Stimulated activated effector memory CD8-positive, alpha-beta T cell treated with anti-CD3 and anti-CD28 coated beads, Interleukin-12 subunit alpha, Interleukin-12 subunit beta, amount 100 ng/mL, for 72 hours (primary cell): ENCODE measurements around the gene OR4C16.

ENCODE experiments used
- ATAC-seq: fragments of 150-1000 bp; cut with Tn5 transposase; 2 replicates; pipeline ENCODE4 v1.10.0; 2021
- DNase-seq, 2 donors: peaks; one replicate each; pipeline ENCODE4 v3.0.0; 2021 to 2022; ENCODE audit warnings: low spot score in 2 of 2
- H3K27ac Mint-ChIP-seq: one replicate; pipeline ENCODE4 v1.8.0; 2022; ENCODE audit warnings: mild to moderate bottlenecking, mixed read lengths
- H3K36me3 Mint-ChIP-seq: one replicate; pipeline ENCODE4 v1.8.0; 2022; ENCODE audit warnings: mild to moderate bottlenecking, mixed read lengths
- H3K4me1 Mint-ChIP-seq: one replicate; pipeline ENCODE4 v1.8.0; 2022; ENCODE audit warnings: mixed read lengths
- H3K4me3 Mint-ChIP-seq: one replicate; pipeline ENCODE4 v1.8.0; 2022; ENCODE audit warnings: mild to moderate bottlenecking, mixed read lengths
- H3K9me3 Mint-ChIP-seq: one replicate; pipeline ENCODE4 v1.8.0; 2022; ENCODE audit warnings: mixed read lengths

OR4C16 gene, protein sequence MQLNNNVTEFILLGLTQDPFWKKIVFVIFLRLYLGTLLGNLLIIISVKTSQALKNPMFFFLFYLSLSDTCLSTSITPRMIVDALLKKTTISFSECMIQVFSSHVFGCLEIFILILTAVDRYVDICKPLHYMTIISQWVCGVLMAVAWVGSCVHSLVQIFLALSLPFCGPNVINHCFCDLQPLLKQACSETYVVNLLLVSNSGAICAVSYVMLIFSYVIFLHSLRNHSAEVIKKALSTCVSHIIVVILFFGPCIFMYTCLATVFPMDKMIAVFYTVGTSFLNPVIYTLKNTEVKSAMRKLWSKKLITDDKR

GRCh38 chr11:55571828-55572227, at the start of gene OR4C16:
TSS of gene OR4C16 (plus strand) at chr11:55572128. CDS start at chr11:55572128, 0 bp downstream.
- DNase-seq: no peak
- H3K36me3 Mint-ChIP-seq: no peaks in the 10 kb centered on the region
- H3K4me3 Mint-ChIP-seq: no peak within 1 kb of the TSS
- peaks cover 18% of the 10 kb centered on the region for H3K9me3 Mint-ChIP-seq
- no peak for ATAC-seq
- no peak within 1 kb of the TSS for H3K27ac Mint-ChIP-seq
- no peaks in the 10 kb centered on the region for H3K4me1 Mint-ChIP-seq

DNA sequence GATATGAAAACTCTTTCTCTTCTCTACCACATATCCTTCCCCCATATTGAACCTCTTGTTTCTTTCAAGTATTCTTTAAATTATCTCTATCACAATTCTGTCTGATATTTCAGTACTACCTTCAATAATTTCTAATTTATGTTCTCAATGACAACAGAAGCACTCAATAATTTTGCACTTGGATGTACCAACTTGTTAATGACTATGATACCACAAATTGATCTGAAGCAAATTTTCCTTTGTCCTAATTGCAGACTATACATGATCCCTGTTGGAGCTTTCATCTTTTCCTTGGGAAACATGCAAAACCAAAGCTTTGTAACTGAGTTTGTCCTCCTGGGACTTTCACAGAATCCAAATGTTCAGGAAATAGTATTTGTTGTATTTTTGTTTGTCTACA, 17.8 kb upstream of the OR4C16 start, which contains the start of gene OR4C15:
OR4C15 (plus strand) TSS at position 301 of the 400 bp plus-strand sequence; CDS start at position 301, 0 bp downstream.
- Mint-ChIP-seq H3K27ac (no peak within 1 kb of the TSS), H3K9me3 (peaks cover 16% of the 10 kb centered on the region), H3K36me3 (no peaks in the 10 kb centered on the region), H3K4me3 (no peak within 1 kb of the TSS), H3K4me1 (no peaks in the 10 kb centered on the region)
- ATAC-seq (no peak), DNase-seq (no peak)

GRCh38 chr11:55572548-55572947, 620 bp downstream of the OR4C16 start:
- no peaks in the 10 kb centered on the region for H3K36me3 Mint-ChIP-seq
- ATAC-seq: no peak
- no peak overlapping the region for H3K4me3 Mint-ChIP-seq
- DNase-seq: no peak
- peaks cover 18% of the 10 kb centered on the region for H3K9me3 Mint-ChIP-seq
- H3K4me1 Mint-ChIP-seq: no peaks in the 10 kb centered on the region
- H3K27ac Mint-ChIP-seq: no peak overlapping the region

DNA sequence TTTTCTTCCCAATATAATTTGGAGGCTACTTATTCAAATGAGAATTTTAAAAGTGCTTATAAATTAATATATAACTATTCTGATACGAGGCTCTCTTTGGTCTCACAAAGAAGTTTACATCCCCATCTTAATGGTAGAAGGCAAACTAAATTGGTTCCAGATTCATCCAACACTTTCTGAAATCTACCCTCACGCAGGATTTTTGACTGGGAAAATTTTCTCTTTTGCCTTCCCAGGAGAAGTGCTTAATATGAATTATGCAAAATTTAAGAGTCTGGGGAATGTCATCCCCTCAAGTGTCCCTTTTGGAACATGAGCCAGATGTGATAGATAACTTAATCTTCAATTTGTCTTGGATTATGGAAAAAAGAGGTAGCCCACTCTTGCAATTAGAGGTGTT, 35.6 kb downstream of the OR4C16 start, which contains the start of gene OR4C11:
OR4C11 (minus strand) TSS at position 101 of the 400 bp plus-strand sequence. CDS start 3,272 bp downstream, outside the sequence.
- no peaks in the 10 kb centered on the region for H3K36me3 Mint-ChIP-seq
- no peak within 1 kb of the TSS for H3K4me3 Mint-ChIP-seq
- DNase-seq: no peak
- no peaks in the 10 kb centered on the region for H3K4me1 Mint-ChIP-seq
- no peak for ATAC-seq
- H3K9me3 Mint-ChIP-seq: peaks cover 18% of the 10 kb centered on the region
- H3K27ac Mint-ChIP-seq: no peak within 1 kb of the TSS
